ENCODE data around the gene FMNL2.

- TF ChIP-seq ZNF112 (tag by site-specific recombination; IDR thresholded peaks at IDR 0.05) (no peak), SP2 (tag by site-specific recombination; IDR thresholded peaks at IDR 0.05) (no peak), REST (tag by site-specific recombination; IDR thresholded peaks at IDR 0.05) (no peak), CTCF (tag by site-specific recombination; IDR thresholded peaks at IDR 0.05) (no peak), ZNF175 (tag by site-specific recombination; IDR thresholded peaks at IDR 0.05) (no peak), YY1 (tag by site-specific recombination; IDR thresholded peaks at IDR 0.05) (no peak), ZFP69B (tag by site-specific recombination; IDR thresholded peaks at IDR 0.05) (no peak)
- TF ChIP-seq, protein P1, sequence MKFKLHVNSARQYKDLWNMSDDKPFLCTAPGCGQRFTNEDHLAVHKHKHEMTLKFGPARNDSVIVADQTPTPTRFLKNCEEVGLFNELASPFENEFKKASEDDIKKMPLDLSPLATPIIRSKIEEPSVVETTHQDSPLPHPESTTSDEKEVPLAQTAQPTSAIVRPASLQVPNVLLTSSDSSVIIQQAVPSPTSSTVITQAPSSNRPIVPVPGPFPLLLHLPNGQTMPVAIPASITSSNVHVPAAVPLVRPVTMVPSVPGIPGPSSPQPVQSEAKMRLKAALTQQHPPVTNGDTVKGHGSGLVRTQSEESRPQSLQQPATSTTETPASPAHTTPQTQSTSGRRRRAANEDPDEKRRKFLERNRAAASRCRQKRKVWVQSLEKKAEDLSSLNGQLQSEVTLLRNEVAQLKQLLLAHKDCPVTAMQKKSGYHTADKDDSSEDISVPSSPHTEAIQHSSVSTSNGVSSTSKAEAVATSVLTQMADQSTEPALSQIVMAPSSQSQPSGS (tag by site-specific recombination; IDR thresholded peaks at IDR 0.05; ENCODE audit: low read depth), result no peak
Observed at GRCh38 chr2:152450176-152450575, 115.2 kb downstream of the FMNL2 start.

All from HEK293 (cell line).